ENCODE results near the gene NLRP1. TPM values are rescaled to one million over a fixed set of nuclear protein-coding genes. Genes with fewer than 3 reads are reported as not detected.

The NLRP1 gene
- total and polyA plus RNA-seq, 2 of the 13 experiments (the other 11 are each of a cell fraction or from before 2014, with no cell fraction given): 3.4 to 3.7 TPM

- TF ChIP-seq CREB1 (IDR thresholded peaks at IDR 0.05): peak; percentile 41
- peak; percentile 73; the same call in 1 of the 2 replicates for TF ChIP-seq CREB1 (CRISPR knock-in tag; IDR thresholded peaks at IDR 0.05)
- no peak for TF ChIP-seq ZHX1 (CRISPR knock-in tag; IDR thresholded peaks at IDR 0.05; ENCODE audit: low read depth)
- TF ChIP-seq ZBTB21 (CRISPR knock-in tag; IDR thresholded peaks at IDR 0.05): 0 out of 2 replicates have a peak, but pooled peaks have one; percentile 17
- TF ChIP-seq RBM39 (IDR thresholded peaks at IDR 0.05; ENCODE audit: low read depth, low read length, poor library complexity, severe bottlenecking): no peak
- no peak for TF ChIP-seq ZNF660 (CRISPR knock-in tag; IDR thresholded peaks at IDR 0.05; ENCODE audit: borderline replicate concordance, low read depth)
- TF ChIP-seq MED8 (CRISPR knock-in tag; IDR thresholded peaks at IDR 0.05; ENCODE audit: insufficient replicate concordance): no peak
- TF ChIP-seq PLRG1 (conservative IDR thresholded peaks at IDR 0.05): no peak
- TF ChIP-seq ZBTB42 (CRISPR knock-in tag; IDR thresholded peaks at IDR 0.05): no peak
- no peak for TF ChIP-seq RFX5 (IDR thresholded peaks at IDR 0.05; ENCODE audit: low read depth, low read length)
- TF ChIP-seq ARID3A (IDR thresholded peaks at IDR 0.05; ENCODE audit: low read depth, low read length): 0 out of 2 replicates have a peak, but pooled peaks have one; percentile 12
- TF ChIP-seq NR0B2 (CRISPR knock-in tag; IDR thresholded peaks at IDR 0.05): no peak
- TF ChIP-seq ZNF350 (CRISPR knock-in tag; IDR thresholded peaks at IDR 0.05; ENCODE audit: borderline replicate concordance, low read depth): no peak
- no peak for TF ChIP-seq CBFB (CRISPR knock-in tag; IDR thresholded peaks at IDR 0.05)
- no peak for TF ChIP-seq PHF5A (CRISPR knock-in tag; IDR thresholded peaks at IDR 0.05; ENCODE audit: low read depth, unreplicated experiment)
- TF ChIP-seq ZNF879 (CRISPR knock-in tag; IDR thresholded peaks at IDR 0.05): no peak
- TF ChIP-seq MBNL3 (CRISPR knock-in tag; conservative IDR thresholded peaks at IDR 0.05): no peak
- TF ChIP-seq ZNF335 (CRISPR knock-in tag; IDR thresholded peaks at IDR 0.05): no peak
- no peak for TF ChIP-seq ZNF274 (CRISPR knock-in tag; IDR thresholded peaks at IDR 0.05)
- peak; percentile 27; the same call in 1 of the 2 replicates for TF ChIP-seq BHLHE40 (IDR thresholded peaks at IDR 0.05; ENCODE audit: low read length)
- TF ChIP-seq RXRB (CRISPR knock-in tag; IDR thresholded peaks at IDR 0.05; ENCODE audit: borderline replicate concordance): peak; percentile 72
- TF ChIP-seq RARA (CRISPR knock-in tag; IDR thresholded peaks at IDR 0.05): peak; percentile 81
- peak; percentile 46; the same call in 1 of the 2 replicates for TF ChIP-seq HOMEZ (CRISPR knock-in tag; IDR thresholded peaks at IDR 0.05; ENCODE audit: low read depth)
- no peak for TF ChIP-seq MTF2 (CRISPR knock-in tag; IDR thresholded peaks at IDR 0.05; ENCODE audit: borderline replicate concordance)
- no peak for TF ChIP-seq U2AF2 (IDR thresholded peaks at IDR 0.05; ENCODE audit: low read depth, low read length)
- TF ChIP-seq ZNF841 (CRISPR knock-in tag; IDR thresholded peaks at IDR 0.05; ENCODE audit: borderline replicate concordance): no peak
Observed at GRCh38 chr17:5516060-5516792, 68.1 kb downstream of the NLRP1 start (continued).

Measured in HepG2 (cell line).